TTC549 (cell line): ENCODE measurements around the gene ERH.

Source experiments
- FAIRE-seq: peaks from 2 replicates; lab custom pipeline; 2012; peaks lifted over from hg19 to GRCh38; lab: Jason Lieb, UNC

Gene ERH

GRCh38 chr14:69355607-69356281, 42.4 kb downstream of the ERH start:
- FAIRE-seq: no peak

- no peak for FAIRE-seq
Measured at GRCh38 chr14:69355154-69355597, 42.9 kb downstream of the ERH start.

- FAIRE-seq: no peak
Measured at GRCh38 chr14:69354383-69355153, 43.5 kb downstream of the ERH start.

GRCh38 chr14:69353168-69353567, 44.9 kb downstream of the ERH start:
- no peak for FAIRE-seq

GRCh38 chr14:69351911-69352310, 46.2 kb downstream of the ERH start:
- FAIRE-seq: no peak

- no peak for FAIRE-seq
Measured at GRCh38 chr14:69351385-69351784, 46.7 kb downstream of the ERH start.

GRCh38 chr14:69350892-69351291, 47.2 kb downstream of the ERH start:
- FAIRE-seq: no peak

GRCh38 chr14:69349091-69349777, 48.9 kb downstream of the ERH start:
- FAIRE-seq: no peak

- FAIRE-seq: no peak
Measured at GRCh38 chr14:69346710-69347109, 51.4 kb downstream of the ERH start.

GRCh38 chr14:69345402-69345801, 52.7 kb downstream of the ERH start:
- no peak for FAIRE-seq

- no peak for FAIRE-seq
Measured at GRCh38 chr14:69344171-69344570, 53.9 kb downstream of the ERH start.

- no peak for FAIRE-seq
Measured at GRCh38 chr14:69342928-69343525, 55.1 kb downstream of the ERH start.

GRCh38 chr14:69339426-69339825, 58.7 kb downstream of the ERH start:
- FAIRE-seq: no peak

GRCh38 chr14:69337984-69338383, 60.1 kb downstream of the ERH start:
- no peak for FAIRE-seq

- FAIRE-seq: no peak
Measured at GRCh38 chr14:69335371-69335771, 62.7 kb downstream of the ERH start.

- FAIRE-seq: no peak
Measured at GRCh38 chr14:69334576-69334975, 63.5 kb downstream of the ERH start.

- FAIRE-seq: no peak
Measured at GRCh38 chr14:69333791-69334337, 64.2 kb downstream of the ERH start.

- FAIRE-seq: no peak
Measured at GRCh38 chr14:69332782-69333395, 65.2 kb downstream of the ERH start.

GRCh38 chr14:69331206-69331605, 66.9 kb downstream of the ERH start:
- FAIRE-seq: no peak
